HUDEP-2 (cell line): ENCODE measurements around the gene LGALS8.
"Not testable (repeated sequence)": the region's sequence is repeated elsewhere in the genome, so short reads cannot be mapped to it uniquely, and the experiment has no call there.

ENCODE experiments used
- DNase-seq, 76 experiments: peaks; one replicate each; lab custom pipeline; 2025; ENCODE audit not compliant: unreplicated experiment in 76 of 76; lab: John Stamatoyannopoulos, UW

The LGALS8 gene

GRCh38 chr1:236578661-236579060, 54.9 kb downstream of the LGALS8 start:
- DNase-seq: no peak

DNA sequence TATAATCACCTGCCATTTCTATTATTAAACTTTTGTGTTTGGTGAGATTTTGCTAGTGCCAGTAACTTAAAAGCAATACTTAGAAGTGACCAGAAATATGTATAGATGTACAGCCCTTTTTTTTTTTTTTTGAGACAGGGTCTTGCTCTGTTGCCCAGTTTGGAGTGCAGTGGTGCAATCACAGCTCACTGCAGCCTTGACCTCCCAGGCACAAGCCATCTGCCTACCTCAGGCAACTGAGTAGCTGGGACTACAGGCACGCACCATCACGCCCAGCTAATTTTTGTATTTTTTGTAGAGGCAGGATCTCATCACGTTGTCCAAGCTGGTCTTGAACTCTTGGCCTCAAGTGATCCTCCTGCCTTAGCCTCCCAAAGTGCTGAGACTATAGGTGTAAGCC, 56.6 kb downstream of the LGALS8 start:
- not testable (repeated sequence) for DNase-seq

DNA sequence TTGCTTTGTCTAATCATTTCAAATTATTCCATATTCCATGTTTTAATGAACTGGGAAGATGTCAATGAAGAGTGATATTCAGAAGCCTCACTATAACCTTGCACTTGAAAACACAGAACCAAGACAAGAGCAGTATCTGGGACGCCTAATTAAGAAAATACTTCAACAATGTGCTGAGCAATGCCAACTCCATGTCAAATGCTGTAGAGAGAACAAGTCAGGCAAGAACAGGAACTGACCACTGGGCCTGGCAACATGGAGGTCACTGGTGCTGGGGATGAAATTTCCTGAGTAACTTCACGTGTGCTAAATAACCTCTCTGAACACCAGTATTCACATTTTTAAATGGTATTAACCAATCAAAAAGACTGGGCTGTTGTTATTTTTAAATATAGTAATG, 57.7 kb downstream of the LGALS8 start:
- no peak for DNase-seq

- no peak for DNase-seq
These were observed 65.7 kb downstream of the LGALS8 start for GRCh38 chr1:236589531-236589930.

- DNase-seq: no peak
These were observed 66.9 kb downstream of the LGALS8 start for GRCh38 chr1:236590553-236591150.

DNA sequence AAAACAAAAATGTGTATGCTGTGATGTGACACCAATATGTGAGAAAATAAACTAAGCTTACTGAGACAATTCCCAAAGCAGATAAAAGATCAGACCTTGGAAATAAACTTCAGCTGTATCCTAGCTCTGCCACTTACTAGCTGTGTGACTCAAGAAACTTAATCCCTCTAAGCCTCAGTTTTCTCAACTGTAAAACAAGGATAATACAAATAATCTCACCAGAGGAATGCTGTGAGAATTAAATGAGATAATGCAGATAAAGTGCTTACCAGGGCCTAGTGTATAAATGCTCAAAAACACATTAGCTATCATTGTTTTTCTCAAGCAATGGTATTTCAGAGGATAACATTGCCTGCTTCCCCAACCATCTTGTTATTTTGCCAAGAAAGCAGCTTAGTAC, 78.4 kb downstream of the LGALS8 start:
- no peak for DNase-seq
